Fibroblast of mammary gland (primary cell): Measurements from ENCODE around the gene TARS2.
A peak's percentile ranks its signal among the peaks of the same experiment; 100 is the strongest.

ENCODE experiments used
- DNase-seq: peaks from one replicate; pipeline ENCODE4 v3.0.0-alpha.2; 2010; ENCODE audit warnings: low read depth
- H3K4me3 ChIP-seq: 2 replicates; pipeline ENCODE4 v1.5.1; 2011; ENCODE audit warnings: low read depth, mild to moderate bottlenecking, low read length, moderate library complexity; ENCODE audit not compliant: control insufficient read depth
- CTCF ChIP-seq: conservative IDR thresholded peaks from 2 replicates; pipeline ENCODE4 v1.5.1; 2011; ENCODE audit warnings: low read depth, low read length, inconsistent platforms; ENCODE audit not compliant: control insufficient read depth, insufficient read depth

The TARS2 gene

DNA sequence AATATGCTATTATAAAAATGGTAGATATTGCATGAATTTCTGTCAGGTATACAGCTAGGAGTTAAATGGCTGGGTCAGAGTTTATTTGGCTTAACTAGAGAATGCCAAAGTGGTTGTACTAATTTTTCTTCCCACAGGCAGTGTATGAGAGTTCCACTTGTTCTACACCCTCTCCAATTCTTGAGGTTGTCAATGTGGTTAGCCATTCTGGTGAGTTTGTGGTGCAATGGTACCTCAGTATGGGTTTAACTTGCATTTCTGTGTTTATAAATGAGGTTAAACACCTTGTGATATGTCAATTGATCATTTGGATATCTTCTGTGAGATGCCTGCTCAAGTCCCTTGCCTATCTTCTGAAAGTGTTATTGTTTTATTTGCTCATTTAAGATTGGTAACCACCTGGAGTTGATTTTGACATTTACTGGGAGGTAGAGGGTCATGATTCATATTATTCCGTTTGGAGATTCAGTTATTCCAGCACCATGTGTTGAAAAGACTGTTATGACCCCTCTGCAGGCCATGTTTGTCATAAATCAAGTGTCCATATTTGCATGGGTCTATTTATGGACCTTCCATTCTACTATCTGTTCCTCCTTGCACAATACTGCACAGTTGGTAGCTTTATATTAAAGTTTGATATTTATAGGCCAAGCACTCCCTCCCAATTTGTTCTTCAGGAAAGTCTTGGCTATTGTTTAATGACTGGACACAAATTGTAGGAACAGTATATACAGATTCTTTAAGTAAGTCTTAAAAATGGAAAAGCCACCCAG, 34.2 kb downstream of the TARS2 start:
- DNase-seq: no peak
- no peak for TF ChIP-seq CTCF
- H3K4me3 ChIP-seq: no peak overlapping the region

DNA sequence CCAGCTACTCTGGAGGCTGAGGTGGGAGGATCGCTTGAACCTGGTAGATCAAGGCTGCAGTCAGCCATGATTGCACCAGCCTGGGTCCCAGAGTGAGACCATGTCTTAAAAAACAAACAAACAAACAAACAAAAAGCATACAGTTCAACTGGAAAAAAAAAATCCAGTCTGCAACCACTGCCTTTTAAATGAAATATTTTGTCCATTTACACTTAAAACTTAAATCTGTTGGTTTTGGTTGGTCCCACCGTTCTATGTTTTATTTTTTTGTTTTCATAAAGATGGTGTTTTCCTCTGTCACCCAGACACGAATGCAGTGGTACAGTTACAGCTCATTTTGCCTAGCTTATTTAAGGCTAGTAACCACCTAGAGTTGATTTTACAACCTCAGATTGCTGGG, 38.1 kb downstream of the TARS2 start:
- TF ChIP-seq CTCF: no peak
- DNase-seq: no peak
- H3K4me3 ChIP-seq: no peak overlapping the region

DNA sequence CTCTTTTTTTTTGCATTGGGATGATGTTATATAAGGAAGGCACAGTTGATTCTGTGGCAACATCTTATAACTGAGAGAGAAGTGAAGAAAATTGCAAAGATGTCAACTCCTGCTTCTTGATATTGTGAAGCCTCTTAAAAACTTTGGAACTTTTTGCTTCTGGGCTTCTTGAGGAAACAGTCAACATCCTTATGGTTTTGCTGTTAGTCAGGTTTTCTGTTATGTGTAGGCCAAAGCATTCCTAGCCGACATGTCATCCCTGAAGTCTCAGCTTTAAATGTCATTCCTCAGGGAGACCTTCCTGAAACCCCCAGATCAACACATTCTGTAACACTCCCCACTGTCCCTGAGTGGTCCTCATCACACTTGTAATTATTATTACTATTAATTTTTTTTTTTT, 41.0 kb downstream of the TARS2 start:
- H3K4me3 ChIP-seq: no peak overlapping the region
- DNase-seq: peak; percentile 79
- TF ChIP-seq CTCF: no peak

DNA sequence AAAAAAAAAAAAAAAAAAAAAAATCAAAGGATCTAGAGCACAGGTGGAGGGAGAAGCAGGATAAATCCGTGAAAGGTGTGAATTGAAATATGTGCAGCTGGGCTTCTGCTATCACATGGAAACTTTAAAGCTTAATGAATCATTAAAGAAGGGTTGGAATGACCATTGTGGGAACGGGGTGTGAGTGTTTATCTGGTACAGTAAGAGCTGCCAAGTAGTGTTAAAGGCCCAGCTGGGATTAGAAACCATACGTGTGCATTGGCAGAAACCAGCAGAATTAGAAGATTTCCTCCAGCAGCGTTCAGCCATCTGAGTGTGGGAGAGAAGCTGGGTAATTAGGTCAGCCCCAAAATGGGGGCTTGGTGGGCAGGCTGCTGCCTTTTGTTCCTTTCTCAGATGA, 41.8 kb downstream of the TARS2 start:
- DNase-seq: peak; percentile 92

DNA sequence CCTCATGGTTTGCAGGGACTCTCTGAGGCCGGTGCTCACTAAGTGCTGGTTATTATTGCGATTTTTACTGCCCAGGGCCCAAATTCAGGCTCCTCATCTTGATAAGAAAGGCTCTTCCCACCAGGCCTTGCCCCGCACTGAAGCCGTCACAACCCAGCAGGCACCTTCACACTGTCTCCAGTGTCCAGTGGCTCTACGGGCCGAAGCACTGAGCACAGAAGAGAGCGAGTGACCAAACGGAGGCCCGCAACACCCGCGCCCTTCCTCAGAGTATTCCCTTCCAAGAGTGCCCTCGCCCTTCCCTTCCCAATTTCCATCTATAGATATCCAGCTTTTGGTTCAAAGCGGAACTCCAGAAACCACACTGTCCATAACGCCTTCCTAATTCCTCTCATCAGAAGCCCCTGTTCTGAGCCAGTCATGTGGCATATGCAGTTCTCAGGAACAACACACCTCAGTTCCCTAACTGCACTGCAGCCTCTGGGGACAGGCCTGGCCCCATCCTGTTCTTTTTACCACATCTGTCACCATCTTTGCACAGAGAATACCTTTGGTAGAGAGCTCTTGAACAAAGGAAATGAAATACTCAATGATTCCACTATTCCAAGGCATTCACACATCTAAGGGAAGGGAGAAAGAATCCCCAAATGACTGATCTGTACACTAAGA, 43.4 kb downstream of the TARS2 start:
- DNase-seq: no peak
- no peak for TF ChIP-seq CTCF

More for the DNA sequence above, 41.8 kb downstream of the TARS2 start:
- H3K4me3 ChIP-seq: no peak overlapping the region
- TF ChIP-seq CTCF: no peak

GRCh38 chr1:150532860-150533259, 45.6 kb downstream of the TARS2 start:
- H3K4me3 ChIP-seq: no peak overlapping the region
- TF ChIP-seq CTCF: no peak
- no peak for DNase-seq

More for the DNA sequence above, 43.4 kb downstream of the TARS2 start:
- no peak overlapping the region for H3K4me3 ChIP-seq
